Measurements from ENCODE around the gene MCM3AP. TPM values are rescaled to one million over a fixed set of nuclear protein-coding genes. Genes with fewer than 3 reads are reported as not detected.

The MCM3AP gene
- total RNA-seq, 1 donor from 2014 or later = 92.2 TPM

GRCh38 chr21:46307625-46308024 is 22.2 kb upstream of the MCM3AP start:
- intact Hi-C loops (cut with DNase I) = no loop called here
- H3K27me3 ChIP-seq = no peaks in the 10 kb centered on the region
- H3K27ac ChIP-seq = no peak overlapping the region
- H3K4me1 ChIP-seq = no peaks in the 10 kb centered on the region
- no peak overlapping the region for H3K4me3 ChIP-seq
- H3K9me3 ChIP-seq = no peaks in the 10 kb centered on the region
- ATAC-seq (no peak), DNase-seq (no peak)
- TF ChIP-seq CTCF (IDR thresholded peaks at IDR 0.05) = no peak
- H3K36me3 ChIP-seq = no peaks in the 10 kb centered on the region

- no peak for ATAC-seq
- TF ChIP-seq CTCF (IDR thresholded peaks at IDR 0.05) = no peak
- intact Hi-C loops (cut with DNase I) = no loop called here
Measured at GRCh38 chr21:46304955-46305354, 19.5 kb upstream of the MCM3AP start.

GRCh38 chr21:46304437-46304836 is 19.0 kb upstream of the MCM3AP start:
- no peaks in the 10 kb centered on the region for H3K27me3 ChIP-seq
- no peak for TF ChIP-seq CTCF (IDR thresholded peaks at IDR 0.05)
- H3K4me1 ChIP-seq = no peaks in the 10 kb centered on the region
- H3K9me3 ChIP-seq = no peaks in the 10 kb centered on the region
- H3K36me3 ChIP-seq = no peaks in the 10 kb centered on the region
- H3K4me3 ChIP-seq = no peak overlapping the region
- DNase-seq (no peak), ATAC-seq (no peak)
- intact Hi-C loops (cut with DNase I) = no loop called here
- no peak overlapping the region for H3K27ac ChIP-seq

More at GRCh38 chr21:46304955-46305354, 19.5 kb upstream of the MCM3AP start:
- H3K27me3 ChIP-seq = no peaks in the 10 kb centered on the region
- no peaks in the 10 kb centered on the region for H3K4me1 ChIP-seq
- no peak overlapping the region for H3K4me3 ChIP-seq
- H3K36me3 ChIP-seq = no peaks in the 10 kb centered on the region
- no peak overlapping the region for H3K27ac ChIP-seq
- H3K9me3 ChIP-seq = no peaks in the 10 kb centered on the region
- no peak for DNase-seq

GRCh38 chr21:46301759-46302158 is 16.3 kb upstream of the MCM3AP start:
- Histone ChIP-seq H3K27ac (no peak overlapping the region), H3K36me3 (no peaks in the 10 kb centered on the region), H3K9me3 (no peaks in the 10 kb centered on the region), H3K27me3 (no peaks in the 10 kb centered on the region), H3K4me3 (no peak overlapping the region), H3K4me1 (peaks cover 12% of the 10 kb centered on the region)
- no peak for TF ChIP-seq CTCF (IDR thresholded peaks at IDR 0.05)
- no peak for ATAC-seq
- intact Hi-C loops (cut with DNase I) = no loop called here
- no peak for DNase-seq

- H3K4me3 ChIP-seq = no peak overlapping the region
- no peaks in the 10 kb centered on the region for H3K27me3 ChIP-seq
- H3K27ac ChIP-seq = no peak overlapping the region
- H3K9me3 ChIP-seq = no peaks in the 10 kb centered on the region
- H3K36me3 ChIP-seq = no peaks in the 10 kb centered on the region
- H3K4me1 ChIP-seq = peaks cover 18% of the 10 kb centered on the region
- TF ChIP-seq CTCF (IDR thresholded peaks at IDR 0.05) = no peak
- intact Hi-C loops (cut with DNase I) = no loop called here
- DNase-seq = no peak
- no peak for ATAC-seq
Measured at GRCh38 chr21:46299167-46299566, 13.8 kb upstream of the MCM3AP start.

Data from upper lobe of right lung (tissue), 1 donor.